ENCODE measurements around the gene GP1BB. TPM values are rescaled to one million over a fixed set of nuclear protein-coding genes. Genes with fewer than 3 reads are reported as not detected.

Gene GP1BB
- polyA plus RNA-seq, 3 donors = 0.13 to 1.5 (median 0.26) TPM

- Histone ChIP-seq H3K4me3 (replicated peaks in 1 of 3; ENCODE audit: low read depth in 2 of 3, low read length in 3 of 3) (no peak overlapping the region), H3K27me3 (ENCODE audit: control insufficient read depth in 2 of 2, insufficient read depth in 2 of 2, low read length in 2 of 2) (peaks cover 0 to 14% of the 10 kb centered on the region in 2 donors), H3K9me3 (replicated peaks in 1 of 2; ENCODE audit: control insufficient read depth in 1 of 2, insufficient read depth in 1 of 2, low read length in 2 of 2) (no peaks in the 10 kb centered on the region), H3K4me2 (replicated peaks; ENCODE audit: extremely low read depth, low read length, poor library complexity, severe bottlenecking) (no peak overlapping the region), H4K20me1 (ENCODE audit: insufficient read depth, low read length) (no peaks in the 10 kb centered on the region), H2AFZ (ENCODE audit: insufficient read depth, low read depth, low read length, poor library complexity, severe bottlenecking) (peak overlapping the region; percentile 88), H3K79me2 (ENCODE audit: insufficient read depth, low read length) (no peaks in the 10 kb centered on the region), H3K9ac (ENCODE audit: insufficient read depth, low read length, poor library complexity, severe bottlenecking) (peak overlapping the region; percentile 46), H3K4me1 (ENCODE audit: control insufficient read depth in 1 of 2, insufficient read depth in 2 of 2, low read length in 2 of 2) (peaks cover 7 to 8% of the 10 kb centered on the region in 2 donors), H3K36me3 (replicated peaks in 1 of 2; ENCODE audit: control insufficient read depth in 1 of 2, insufficient read depth in 2 of 2, low read length in 2 of 2) (no peaks in the 10 kb centered on the region), H3K27ac (ENCODE audit: low read depth in 1 of 2, low read length in 2 of 2) (no peak overlapping the region)
- WGBS (ENCODE audit: insufficient coverage) = 100% methylated on average over 8 of the region's 8 CpGs
- Mint-ChIP-seq H3K4me3 (no peak overlapping the region), H3K36me3 (no peaks in the 10 kb centered on the region), H3K9me3 (peaks cover 0 to 4% (median 1%) of the 10 kb centered on the region in 7 donors), H3K27me3 (ENCODE audit: low read depth in 3 of 3) (peaks cover 16 to 55% (median 22%) of the 10 kb centered on the region in 3 donors), H3K27ac (no peak overlapping the region), H3K4me1 (peaks cover 4% of the 10 kb centered on the region)
- intact Hi-C loops (cut with micrococcal nuclease) = loop anchor here (1.0 to 5.0 kb wide), 3 partner anchors 180 to 282 kb away; no protein-coding TSS in a partner anchor
- TF ChIP-seq CTCF (IDR thresholded peaks at IDR 0.05) = no peak
- DNase-seq = no peak
Measured at GRCh38 chr22:19730198-19730597, 6.9 kb downstream of the GP1BB start.

- Mint-ChIP-seq H3K4me1 (peaks cover 4% of the 10 kb centered on the region), H3K9me3 (peaks cover 0 to 3% (median 0%) of the 10 kb centered on the region in 7 donors), H3K27me3 (ENCODE audit: low read depth in 3 of 3) (peaks cover 12 to 54% (median 19%) of the 10 kb centered on the region in 3 donors), H3K27ac (no peak overlapping the region), H3K4me3 (peak overlapping the region; percentile 62 to 90), H3K36me3 (no peaks in the 10 kb centered on the region)
- H3K36me3 ChIP-seq (replicated peaks in 1 of 2; ENCODE audit: control insufficient read depth in 1 of 2, insufficient read depth in 2 of 2, low read length in 2 of 2) = no peaks in the 10 kb centered on the region
- intact Hi-C loops (cut with micrococcal nuclease) = loop anchor here (1.0 to 5.0 kb wide), 3 partner anchors 179 to 281 kb away; no protein-coding TSS in a partner anchor
- DNase-seq = peak; percentile 63 to 68 (median 67)
- H3K9ac ChIP-seq (ENCODE audit: insufficient read depth, low read length, poor library complexity, severe bottlenecking) = peak overlapping the region; percentile 46
- peak overlapping the region; percentile 88 for H2AFZ ChIP-seq (ENCODE audit: insufficient read depth, low read depth, low read length, poor library complexity, severe bottlenecking)
- no peaks in the 10 kb centered on the region for H3K79me2 ChIP-seq (ENCODE audit: insufficient read depth, low read length)
- peak overlapping the region; percentile 85 for H3K4me2 ChIP-seq (replicated peaks; ENCODE audit: extremely low read depth, low read length, poor library complexity, severe bottlenecking)
- no peaks in the 10 kb centered on the region for H4K20me1 ChIP-seq (ENCODE audit: insufficient read depth, low read length)
- TF ChIP-seq CTCF (IDR thresholded peaks at IDR 0.05) = peak; percentile 95
- peak overlapping the region in 1 of 3 experiments; percentile 67 for H3K4me3 ChIP-seq (replicated peaks in 1 of 3; ENCODE audit: low read depth in 2 of 3, low read length in 3 of 3)
- no peaks in the 10 kb centered on the region for H3K9me3 ChIP-seq (replicated peaks in 1 of 2; ENCODE audit: control insufficient read depth in 1 of 2, insufficient read depth in 1 of 2, low read length in 2 of 2)
- peaks cover 7 to 8% of the 10 kb centered on the region in 2 donors for H3K4me1 ChIP-seq (ENCODE audit: control insufficient read depth in 1 of 2, insufficient read depth in 2 of 2, low read length in 2 of 2)
- peaks cover 0 to 10% of the 10 kb centered on the region in 2 donors for H3K27me3 ChIP-seq (ENCODE audit: control insufficient read depth in 2 of 2, insufficient read depth in 2 of 2, low read length in 2 of 2)
- H3K27ac ChIP-seq (ENCODE audit: low read depth in 1 of 2, low read length in 2 of 2) = no peak overlapping the region
- 3% methylated on average over 48 of the region's 48 CpGs for WGBS (ENCODE audit: insufficient coverage)
Measured at GRCh38 chr22:19730655-19731360, 7.5 kb downstream of the GP1BB start.
